ENCODE data around the gene FUOM. TPM values are rescaled to one million over a fixed set of nuclear protein-coding genes. Genes with fewer than 3 reads are reported as not detected.
A peak's percentile ranks its signal among the peaks of the same experiment; 100 is the strongest.

Gene FUOM
- total and polyA plus RNA-seq, 9 of the 15 experiments (the other 6 are each of a cell fraction or from before 2014, with no cell fraction given): 1.8 to 96.1 (median 27.0) TPM

GRCh38 chr10:133308421-133309099 is 49.3 kb downstream of the FUOM start, which contains the start of the genes TUBGCP2 and ZNF511 (continued):
- TF ChIP-seq ZNF740 (CRISPR knock-in tag; IDR thresholded peaks at IDR 0.05): no peak
- no peak for TF ChIP-seq ZNF740 (tag; IDR thresholded peaks at IDR 0.05)
- TF ChIP-seq PPARD (CRISPR knock-in tag; IDR thresholded peaks at IDR 0.05): no peak
- TF ChIP-seq POLR2G (IDR thresholded peaks at IDR 0.05; ENCODE audit: low read depth, low read length): peak; percentile 91
- TF ChIP-seq GATAD2A (IDR thresholded peaks at IDR 0.05): no peak
- no peak for TF ChIP-seq SREBF2 (CRISPR knock-in tag; IDR thresholded peaks at IDR 0.05)
- TF ChIP-seq ZNF766 (CRISPR knock-in tag; conservative IDR thresholded peaks at IDR 0.05): no peak
- no peak for TF ChIP-seq HINFP (tag; conservative IDR thresholded peaks at IDR 0.05; ENCODE audit: low read depth)
- TF ChIP-seq ZNF512 (tag; IDR thresholded peaks at IDR 0.05): no peak
- no peak for TF ChIP-seq ZNF197 (CRISPR knock-in tag; IDR thresholded peaks at IDR 0.05; ENCODE audit: low read depth)
- no peak for TF ChIP-seq WHSC1 (IDR thresholded peaks at IDR 0.05; ENCODE audit: low read length)
- TF ChIP-seq ARID1B (IDR thresholded peaks at IDR 0.05): no peak
- TF ChIP-seq ZNF57 (CRISPR knock-in tag; IDR thresholded peaks at IDR 0.05): no peak
- no peak for TF ChIP-seq RAD21 (CRISPR knock-in tag; conservative IDR thresholded peaks at IDR 0.05 in 1 of 2, IDR thresholded peaks at IDR 0.05 in 1 of 2)
- TF ChIP-seq PHB (CRISPR knock-in tag; IDR thresholded peaks at IDR 0.05): no peak
- TF ChIP-seq ATF3 (IDR thresholded peaks at IDR 0.05): peak; percentile 52; the same call in 1 of the 2 replicates
- TF ChIP-seq ATF3 (CRISPR knock-in tag; conservative IDR thresholded peaks at IDR 0.05): no peak
- no peak for TF ChIP-seq NFE2L1 (tag; IDR thresholded peaks at IDR 0.05; ENCODE audit: borderline replicate concordance, low read depth)
- no peak for TF ChIP-seq MTA2 (IDR thresholded peaks at IDR 0.05; ENCODE audit: low read depth)
- TF ChIP-seq XRCC5 (IDR thresholded peaks at IDR 0.05; ENCODE audit: low read depth, low read length): no peak
- TF ChIP-seq ZNF431 (CRISPR knock-in tag; IDR thresholded peaks at IDR 0.05): no peak
- TF ChIP-seq ZBTB12 (CRISPR knock-in tag; IDR thresholded peaks at IDR 0.05): peak; percentile 83
- TF ChIP-seq TAF7 (tag; IDR thresholded peaks at IDR 0.05): no peak

Data from K562 (cell line).